OCI-LY7 (cell line): Measurements from ENCODE around the gene SERPIND1.
"Not testable (repeated sequence)": the region's sequence is repeated elsewhere in the genome, so short reads cannot be mapped to it uniquely, and the experiment has no call there.

ENCODE experiments used
- EZH2phosphoT487 ChIP-seq: fragments of 200-600 bp; sonication (generic); IDR thresholded peaks from 2 replicates; pipeline ENCODE4 v1.6.1; 2018; ENCODE audit warnings: low read depth, borderline replicate concordance, mild to moderate bottlenecking, mixed run types, antibody characterized with exemption, low read length, moderate library complexity, mixed read lengths
- TF ChIP-seq, protein P1 (sequence below): fragments of 200-600 bp; sonication (generic); conservative IDR thresholded peaks from 2 replicates; pipeline ENCODE4 v1.5.1; 2014; ENCODE audit warnings: mild to moderate bottlenecking, antibody characterized with exemption, low read length, moderate library complexity, mixed read lengths

GRCh38 chr22:20735356-20736162 lies 38.4 kb upstream of the SERPIND1 start:
- TF ChIP-seq, protein P1, sequence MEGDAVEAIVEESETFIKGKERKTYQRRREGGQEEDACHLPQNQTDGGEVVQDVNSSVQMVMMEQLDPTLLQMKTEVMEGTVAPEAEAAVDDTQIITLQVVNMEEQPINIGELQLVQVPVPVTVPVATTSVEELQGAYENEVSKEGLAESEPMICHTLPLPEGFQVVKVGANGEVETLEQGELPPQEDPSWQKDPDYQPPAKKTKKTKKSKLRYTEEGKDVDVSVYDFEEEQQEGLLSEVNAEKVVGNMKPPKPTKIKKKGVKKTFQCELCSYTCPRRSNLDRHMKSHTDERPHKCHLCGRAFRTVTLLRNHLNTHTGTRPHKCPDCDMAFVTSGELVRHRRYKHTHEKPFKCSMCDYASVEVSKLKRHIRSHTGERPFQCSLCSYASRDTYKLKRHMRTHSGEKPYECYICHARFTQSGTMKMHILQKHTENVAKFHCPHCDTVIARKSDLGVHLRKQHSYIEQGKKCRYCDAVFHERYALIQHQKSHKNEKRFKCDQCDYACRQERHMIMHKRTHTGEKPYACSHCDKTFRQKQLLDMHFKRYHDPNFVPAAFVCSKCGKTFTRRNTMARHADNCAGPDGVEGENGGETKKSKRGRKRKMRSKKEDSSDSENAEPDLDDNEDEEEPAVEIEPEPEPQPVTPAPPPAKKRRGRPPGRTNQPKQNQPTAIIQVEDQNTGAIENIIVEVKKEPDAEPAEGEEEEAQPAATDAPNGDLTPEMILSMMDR, result not testable (repeated sequence)
- not testable (repeated sequence) for TF ChIP-seq EZH2phosphoT487
